WTC11 (cell line): ENCODE data around the gene LAP3. TPM values are rescaled to one million over a fixed set of nuclear protein-coding genes. Genes with fewer than 3 reads are reported as not detected.
A peak's percentile ranks its signal among the peaks of the same experiment; 100 is the strongest.

Source experiments
- ATAC-seq: fragments of 200-7000 bp; cut with Tn5 transposase; 2 replicates; pipeline ENCODE4 v1.10.0; 2021; ENCODE audit warnings: mild to moderate bottlenecking, moderate library complexity
- CTCF ChIA-PET: fragments of 300-600 bp; sonication (Branson Sonifier 250); formaldehyde crosslinking; loops from one replicate; lab custom pipeline; 2021; ENCODE audit warnings: antibody characterized with exemption; lab: Charles Lee
- POLR2A ChIA-PET: fragments of 350-600 bp; sonication (Branson Sonifier 250); formaldehyde crosslinking; loops from one replicate; lab custom pipeline; 2021; ENCODE audit warnings: antibody characterized with exemption; lab: Charles Lee
- DNase-seq: peaks from one replicate; pipeline ENCODE4 v3.0.0; 2021; ENCODE audit warnings: low spot score
- H3K27ac Mint-ChIP-seq: 2 replicates; pipeline ENCODE4 v1.8.0; 2021; ENCODE audit warnings: mixed read lengths
- H3K27me3 Mint-ChIP-seq: 2 replicates; pipeline ENCODE4 v1.8.0; 2021; ENCODE audit warnings: low read depth, mild to moderate bottlenecking, moderate library complexity, mixed read lengths
- H3K36me3 Mint-ChIP-seq: 2 replicates; pipeline ENCODE4 v1.8.0; 2021; ENCODE audit warnings: mixed read lengths
- H3K4me1 Mint-ChIP-seq: 2 replicates; pipeline ENCODE4 v1.8.0; 2022; ENCODE audit warnings: mixed read lengths
- H3K4me3 Mint-ChIP-seq: 2 replicates; pipeline ENCODE4 v1.8.0; 2021; ENCODE audit warnings: mild to moderate bottlenecking, moderate library complexity, mixed read lengths
- H3K9me3 Mint-ChIP-seq: 2 replicates; pipeline ENCODE4 v1.8.0; 2021; ENCODE audit warnings: mixed read lengths
- CBFB ChIP-seq: sonication (generic); formaldehyde crosslinking; IDR thresholded peaks from 2 replicates; pipeline ENCODE4 v1.8.1; 2022; ENCODE audit warnings: mild to moderate bottlenecking, low read depth, missing genetic modification reagents
- CREM ChIP-seq: sonication (generic); formaldehyde crosslinking; IDR thresholded peaks from 2 replicates; pipeline ENCODE4 v1.8.1; 2022; ENCODE audit warnings: mild to moderate bottlenecking, missing genetic modification reagents, moderate library complexity
- E2F4 ChIP-seq: sonication (generic); formaldehyde crosslinking; IDR thresholded peaks from 2 replicates; pipeline ENCODE4 v1.8.1; 2022; ENCODE audit warnings: low read depth, mild to moderate bottlenecking, moderate library complexity, missing genetic modification reagents, borderline replicate concordance
- EMX1 ChIP-seq: fragments of 250-450 bp; sonication (Bioruptor Pico); IDR thresholded peaks from 2 replicates; pipeline ENCODE4 v1.8.0; 2021; ENCODE audit warnings: mild to moderate bottlenecking
- GRHL2 ChIP-seq: fragments of 250-450 bp; sonication (Bioruptor Pico); IDR thresholded peaks from 2 replicates; pipeline ENCODE4 v1.8.0; 2022; ENCODE audit warnings: mild to moderate bottlenecking, moderate library complexity; ENCODE audit not compliant: insufficient replicate concordance, severe bottlenecking
- JAZF1 ChIP-seq: fragments of 250-450 bp; sonication (Bioruptor Pico); IDR thresholded peaks from 2 replicates; pipeline ENCODE4 v1.9.0; 2021; ENCODE audit warnings: moderate library complexity, mild to moderate bottlenecking, inconsistent platforms
- MYBL2 ChIP-seq: sonication (generic); formaldehyde crosslinking; IDR thresholded peaks from 2 replicates; pipeline ENCODE4 v1.8.1; 2023; ENCODE audit warnings: mild to moderate bottlenecking, moderate library complexity, missing genetic modification reagents
- NR1H2 ChIP-seq: sonication (generic); formaldehyde crosslinking; IDR thresholded peaks from 2 replicates; pipeline ENCODE4 v1.9.0; 2021; ENCODE audit warnings: mild to moderate bottlenecking, moderate library complexity, missing genetic modification reagents
- NR3C1 ChIP-seq: sonication (generic); formaldehyde crosslinking; conservative IDR thresholded peaks from 2 replicates; pipeline ENCODE4 v1.8.1; 2023; ENCODE audit warnings: low read depth, mild to moderate bottlenecking, missing genetic modification reagents
- PRDM15 ChIP-seq: sonication (generic); formaldehyde crosslinking; IDR thresholded peaks from 2 replicates; pipeline ENCODE4 v1.8.0; 2022; ENCODE audit warnings: missing genetic modification reagents
- TCF7 ChIP-seq: sonication (generic); formaldehyde crosslinking; IDR thresholded peaks from 2 replicates; pipeline ENCODE4 v1.8.0; 2022; ENCODE audit warnings: mild to moderate bottlenecking, low read depth, missing genetic modification reagents, moderate library complexity
- TEAD1 ChIP-seq: sonication (generic); formaldehyde crosslinking; IDR thresholded peaks from 2 replicates; pipeline ENCODE4 v1.8.0; 2022; ENCODE audit warnings: mild to moderate bottlenecking, missing genetic modification reagents
- ZBTB43 ChIP-seq: sonication (generic); formaldehyde crosslinking; IDR thresholded peaks from 2 replicates; pipeline ENCODE4 v1.8.1; 2023; ENCODE audit warnings: mild to moderate bottlenecking, missing genetic modification reagents
- ZNF121 ChIP-seq: sonication (generic); formaldehyde crosslinking; IDR thresholded peaks from 2 replicates; pipeline ENCODE4 v1.8.0; 2023; ENCODE audit warnings: missing genetic modification reagents
- ZNF219 ChIP-seq: sonication (generic); formaldehyde crosslinking; IDR thresholded peaks from 2 replicates; pipeline ENCODE4 v1.8.0; 2023; ENCODE audit warnings: missing genetic modification reagents, mild to moderate bottlenecking, borderline replicate concordance
- total RNA-seq: library from RNA; stranded (reverse); gene quantifications from 3 replicates; pipeline ENCODE4 v1.2.3, GENCODE V29; 2021
- TF ChIP-seq, protein P1 (sequence below): fragments of 250-450 bp; sonication (Bioruptor Pico); IDR thresholded peaks from 2 replicates; pipeline ENCODE4 v1.9.0; 2021; ENCODE audit warnings: mild to moderate bottlenecking
- TF ChIP-seq, protein P2 (sequence below): sonication (generic); formaldehyde crosslinking; IDR thresholded peaks from 2 replicates; pipeline ENCODE4 v1.8.0; 2022; ENCODE audit warnings: mild to moderate bottlenecking, missing genetic modification reagents
- TF ChIP-seq, protein P3 (sequence below): sonication (generic); formaldehyde crosslinking; IDR thresholded peaks from 2 replicates; pipeline ENCODE4 v1.8.0; 2022; ENCODE audit warnings: mild to moderate bottlenecking, missing genetic modification reagents

The LAP3 gene
- total RNA-seq, 1 experiment from 2014 or later, result 52.7 TPM

GRCh38 chr4:17618926-17619325 is 41.9 kb downstream of the LAP3 start:
- peak overlapping the region; percentile 61 for H3K27ac Mint-ChIP-seq
- TF ChIP-seq TCF7 (CRISPR knock-in tag) (no peak), EMX1 (no peak), CREM (CRISPR knock-in tag) (no peak), ZNF121 (no peak), GRHL2 (CRISPR knock-in tag) (no peak), ZBTB43 (CRISPR knock-in tag) (no peak), CBFB (CRISPR knock-in tag) (no peak), PRDM15 (CRISPR knock-in tag) (no peak), MYBL2 (CRISPR knock-in tag) (no peak), E2F4 (no peak), JAZF1 (CRISPR knock-in tag) (no peak), NR1H2 (CRISPR knock-in tag) (no peak), NR3C1 (CRISPR knock-in tag) (no peak), TEAD1 (CRISPR knock-in tag) (no peak), ZNF219 (CRISPR knock-in tag) (no peak)
- TF ChIP-seq, protein P1, sequence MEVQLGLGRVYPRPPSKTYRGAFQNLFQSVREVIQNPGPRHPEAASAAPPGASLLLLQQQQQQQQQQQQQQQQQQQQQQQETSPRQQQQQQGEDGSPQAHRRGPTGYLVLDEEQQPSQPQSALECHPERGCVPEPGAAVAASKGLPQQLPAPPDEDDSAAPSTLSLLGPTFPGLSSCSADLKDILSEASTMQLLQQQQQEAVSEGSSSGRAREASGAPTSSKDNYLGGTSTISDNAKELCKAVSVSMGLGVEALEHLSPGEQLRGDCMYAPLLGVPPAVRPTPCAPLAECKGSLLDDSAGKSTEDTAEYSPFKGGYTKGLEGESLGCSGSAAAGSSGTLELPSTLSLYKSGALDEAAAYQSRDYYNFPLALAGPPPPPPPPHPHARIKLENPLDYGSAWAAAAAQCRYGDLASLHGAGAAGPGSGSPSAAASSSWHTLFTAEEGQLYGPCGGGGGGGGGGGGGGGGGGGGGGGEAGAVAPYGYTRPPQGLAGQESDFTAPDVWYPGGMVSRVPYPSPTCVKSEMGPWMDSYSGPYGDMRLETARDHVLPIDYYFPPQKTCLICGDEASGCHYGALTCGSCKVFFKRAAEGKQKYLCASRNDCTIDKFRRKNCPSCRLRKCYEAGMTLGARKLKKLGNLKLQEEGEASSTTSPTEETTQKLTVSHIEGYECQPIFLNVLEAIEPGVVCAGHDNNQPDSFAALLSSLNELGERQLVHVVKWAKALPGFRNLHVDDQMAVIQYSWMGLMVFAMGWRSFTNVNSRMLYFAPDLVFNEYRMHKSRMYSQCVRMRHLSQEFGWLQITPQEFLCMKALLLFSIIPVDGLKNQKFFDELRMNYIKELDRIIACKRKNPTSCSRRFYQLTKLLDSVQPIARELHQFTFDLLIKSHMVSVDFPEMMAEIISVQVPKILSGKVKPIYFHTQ (CRISPR knock-in tag), result no peak
- TF ChIP-seq, protein P2, sequence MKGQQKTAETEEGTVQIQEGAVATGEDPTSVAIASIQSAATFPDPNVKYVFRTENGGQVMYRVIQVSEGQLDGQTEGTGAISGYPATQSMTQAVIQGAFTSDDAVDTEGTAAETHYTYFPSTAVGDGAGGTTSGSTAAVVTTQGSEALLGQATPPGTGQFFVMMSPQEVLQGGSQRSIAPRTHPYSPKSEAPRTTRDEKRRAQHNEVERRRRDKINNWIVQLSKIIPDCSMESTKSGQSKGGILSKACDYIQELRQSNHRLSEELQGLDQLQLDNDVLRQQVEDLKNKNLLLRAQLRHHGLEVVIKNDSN (CRISPR knock-in tag), result no peak
- TF ChIP-seq, protein P3, sequence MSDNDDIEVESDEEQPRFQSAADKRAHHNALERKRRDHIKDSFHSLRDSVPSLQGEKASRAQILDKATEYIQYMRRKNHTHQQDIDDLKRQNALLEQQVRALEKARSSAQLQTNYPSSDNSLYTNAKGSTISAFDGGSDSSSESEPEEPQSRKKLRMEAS (CRISPR knock-in tag), result no peak
- TF ChIP-seq, all 79 proteins: peak for 0
- no peak for ATAC-seq
- Mint-ChIP-seq H3K36me3 (peaks cover 56% of the 10 kb centered on the region), H3K9me3 (no peaks in the 10 kb centered on the region), H3K27me3 (no peaks in the 10 kb centered on the region), H3K4me1 (peaks cover 20% of the 10 kb centered on the region), H3K4me3 (no peak overlapping the region)
- no peak for DNase-seq
- ChIA-PET CTCF (no interaction called here), POLR2A (no interaction called here)
